ENCODE measurements around the gene UBE2D2. TPM values are rescaled to one million over a fixed set of nuclear protein-coding genes. Genes with fewer than 3 reads are reported as not detected.
"Not testable (repeated sequence)": the region's sequence is repeated elsewhere in the genome, so short reads cannot be mapped to it uniquely, and the experiment has no call there.

The UBE2D2 gene
- total and polyA plus RNA-seq, 2 donors (not counting 1 experiment from before 2014, with no cell fraction given), result 64.3 to 168 TPM

GRCh38 chr5:139549162-139549894 lies 11.8 kb upstream of the UBE2D2 start:
- DNase-seq, result no peak

GRCh38 chr5:139550051-139550872 lies 10.9 kb upstream of the UBE2D2 start:
- H4K20me1 ChIP-seq (ENCODE audit: control insufficient read depth, insufficient read depth, low read length, poor library complexity, severe bottlenecking); H3K4me3 Mint-ChIP-seq; H3K79me2 ChIP-seq (ENCODE audit: control insufficient read depth, insufficient read depth, low read length); intact Hi-C loops (cut with micrococcal nuclease); H3K4me1 ChIP-seq (ENCODE audit: control insufficient read depth in 2 of 2, insufficient read depth in 2 of 2, low read length in 2 of 2); H3K9me3 Mint-ChIP-seq (ENCODE audit: insufficient read depth); H3K4me3 ChIP-seq (ENCODE audit: control extremely low read depth in 1 of 5, extremely low read depth in 1 of 5, insufficient read depth in 1 of 5, low read depth in 2 of 5, low read length in 4 of 5); H3K9me3 ChIP-seq (ENCODE audit: control extremely low read depth in 1 of 3, control insufficient read depth in 2 of 3, insufficient read depth in 1 of 3, low read length in 2 of 3); H3K27ac ChIP-seq (ENCODE audit: low read length in 2 of 2); H3K36me3 ChIP-seq (replicated peaks in 1 of 2; ENCODE audit: control extremely low read depth in 1 of 2, control insufficient read depth in 1 of 2, extremely low read depth in 1 of 2, insufficient read depth in 2 of 2, low read length in 1 of 2); DNase-seq; H3K4me2 ChIP-seq (replicated peaks; ENCODE audit: low read depth, low read length, poor library complexity, severe bottlenecking); H2AFZ ChIP-seq (ENCODE audit: insufficient read depth, low read depth, low read length, poor library complexity, severe bottlenecking); H3K27ac Mint-ChIP-seq; H3K9ac ChIP-seq (ENCODE audit: low read length); ATAC-seq (ENCODE audit: low read depth); H3K27me3 Mint-ChIP-seq; H3K27me3 ChIP-seq (replicated peaks in 1 of 4; ENCODE audit: control extremely low read depth in 1 of 4, control insufficient read depth in 3 of 4, insufficient read depth in 4 of 4, low read length in 3 of 4): not testable (repeated sequence)
- H3K4me1 Mint-ChIP-seq, result peaks cover 18% of the 10 kb centered on the region
- 85% methylated on average over 7 of the region's 12 CpGs for WGBS (ENCODE audit: insufficient coverage)
- POLR2A ChIA-PET, result interaction anchor here (0.5 to 1.1 kb wide), 3 partner anchors 10 to 35 kb away, joined by 4 to 6 read pairs (median 4); no protein-coding TSS in a partner anchor
- CTCF ChIA-PET, result interaction anchor here (0.7 to 1.6 kb wide), 4 partner anchors 11 to 215 kb away, joined by 3 to 5 read pairs (median 4); partner anchors contain the start of gene UBE2D2

More at GRCh38 chr5:139549162-139549894, 11.8 kb upstream of the UBE2D2 start:
- TF ChIP-seq CTCF (IDR thresholded peaks at IDR 0.05) (no peak), EZH2 (IDR thresholded peaks at IDR 0.05; ENCODE audit: borderline replicate concordance, insufficient read depth, low read depth, low read length, poor library complexity, severe bottlenecking) (no peak)
- Histone ChIP-seq H2AFZ (ENCODE audit: insufficient read depth, low read depth, low read length, poor library complexity, severe bottlenecking) (no peak overlapping the region), H3K4me1 (ENCODE audit: control insufficient read depth in 2 of 2, insufficient read depth in 2 of 2, low read length in 2 of 2) (peaks cover 5 to 8% of the 10 kb centered on the region in 2 donors), H3K4me2 (replicated peaks; ENCODE audit: low read depth, low read length, poor library complexity, severe bottlenecking) (no peak overlapping the region), H3K36me3 (replicated peaks in 1 of 2; ENCODE audit: control extremely low read depth in 1 of 2, control insufficient read depth in 1 of 2, extremely low read depth in 1 of 2, insufficient read depth in 2 of 2, low read length in 1 of 2) (no peaks in the 10 kb centered on the region), H3K4me3 (ENCODE audit: control extremely low read depth in 1 of 5, extremely low read depth in 1 of 5, insufficient read depth in 1 of 5, low read depth in 2 of 5, low read length in 4 of 5) (no peak overlapping the region), H3K79me2 (ENCODE audit: control insufficient read depth, insufficient read depth, low read length) (no peaks in the 10 kb centered on the region), H3K9me3 (ENCODE audit: control extremely low read depth in 1 of 3, control insufficient read depth in 2 of 3, insufficient read depth in 1 of 3, low read length in 2 of 3) (peaks cover 0 to 8% (median 0%) of the 10 kb centered on the region in 3 donors), H3K27me3 (replicated peaks in 1 of 4; ENCODE audit: control extremely low read depth in 1 of 4, control insufficient read depth in 3 of 4, insufficient read depth in 4 of 4, low read length in 3 of 4) (no peaks in the 10 kb centered on the region), H3K27ac (ENCODE audit: low read length in 2 of 2) (no peak overlapping the region), H4K20me1 (ENCODE audit: control insufficient read depth, insufficient read depth, low read length, poor library complexity, severe bottlenecking) (no peaks in the 10 kb centered on the region), H3K9ac (ENCODE audit: low read length) (no peak overlapping the region)
- intact Hi-C loops (cut with micrococcal nuclease), result no loop called here
- Mint-ChIP-seq H3K9me3 (ENCODE audit: insufficient read depth) (no peaks in the 10 kb centered on the region), H3K4me1 (peaks cover 19% of the 10 kb centered on the region), H3K27ac (no peak overlapping the region), H3K27me3 (no peaks in the 10 kb centered on the region), H3K4me3 (no peak overlapping the region)
- ATAC-seq (ENCODE audit: low read depth), result no peak
- WGBS (ENCODE audit: insufficient coverage), result 99% methylated on average over 44 of the region's 49 CpGs
- ChIA-PET CTCF (interaction anchor here (0.6 to 1.6 kb wide), 4 partner anchors 9 to 216 kb away, joined by 3 to 5 read pairs (median 4); partner anchors contain the start of gene UBE2D2), POLR2A (interaction anchor here (0.6 to 1.1 kb wide), 3 partner anchors 11 to 43 kb away, joined by 4 to 6 read pairs (median 4); no protein-coding TSS in a partner anchor)

Data from B cell (primary cell).